NCI-H526 (cell line): ENCODE data around the gene HNRNPL.
"Not testable (repeated sequence)": the region's sequence is repeated elsewhere in the genome, so short reads cannot be mapped to it uniquely, and the experiment has no call there.

Experiments used
- DNase-seq, 2 experiments: peaks; one replicate each; lab custom pipeline; 2025; lab: John Stamatoyannopoulos, UW

Gene HNRNPL

DNA sequence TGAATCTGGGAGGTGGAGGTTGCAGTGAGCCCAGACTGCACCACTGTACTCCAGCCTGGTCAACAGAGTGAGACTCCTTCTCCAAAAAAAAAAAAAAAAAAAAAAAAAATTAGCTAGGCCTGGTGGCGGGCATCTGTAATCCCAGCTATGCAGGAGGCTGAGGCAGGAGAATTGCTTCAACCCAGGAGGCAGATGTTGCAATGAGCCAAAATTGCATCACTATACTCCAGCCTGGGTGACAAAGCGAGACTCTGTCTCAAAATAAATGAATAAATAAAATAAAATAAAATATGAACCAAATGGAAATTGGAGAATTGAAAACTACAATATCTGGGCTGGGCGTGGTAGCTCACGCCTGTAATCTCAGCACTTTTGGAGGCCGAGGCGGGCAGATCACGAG lies 20.6 kb downstream of the HNRNPL start:
- DNase-seq, result not testable (repeated sequence)

DNA sequence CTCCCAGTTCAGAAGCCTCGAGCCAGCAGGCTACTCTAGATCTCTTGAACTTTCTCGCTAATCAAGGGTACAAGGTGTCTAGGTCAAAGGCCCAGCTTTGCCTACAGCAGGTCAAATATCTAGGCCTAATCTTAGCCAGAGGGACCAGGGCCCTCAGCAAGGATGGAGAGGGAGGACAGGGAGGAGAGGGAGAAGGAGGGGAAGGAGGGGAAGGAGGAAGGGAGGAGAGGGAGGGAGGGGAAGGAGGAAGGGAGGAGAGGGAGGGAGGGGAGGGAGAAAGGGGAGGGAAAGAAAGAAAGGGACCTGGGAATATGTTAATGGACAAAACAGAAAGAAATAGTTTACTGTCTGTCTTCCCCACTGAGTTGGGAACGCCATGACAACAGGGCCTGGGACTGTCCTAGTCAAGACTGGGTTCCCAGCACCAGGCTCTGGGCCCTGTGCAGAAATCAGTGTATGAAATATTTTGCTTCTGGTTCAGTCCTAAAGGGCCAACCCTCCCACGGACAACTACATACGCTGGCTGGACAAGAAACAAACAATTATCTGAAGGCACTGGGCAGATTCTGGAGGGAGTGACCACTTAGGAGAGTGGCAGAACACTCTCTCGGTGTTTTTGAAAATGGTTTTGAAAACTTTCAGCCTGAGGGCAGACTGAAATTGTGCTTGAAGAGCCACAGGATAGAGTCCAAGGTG lies 22.8 kb downstream of the HNRNPL start:
- no peak for DNase-seq

DNA sequence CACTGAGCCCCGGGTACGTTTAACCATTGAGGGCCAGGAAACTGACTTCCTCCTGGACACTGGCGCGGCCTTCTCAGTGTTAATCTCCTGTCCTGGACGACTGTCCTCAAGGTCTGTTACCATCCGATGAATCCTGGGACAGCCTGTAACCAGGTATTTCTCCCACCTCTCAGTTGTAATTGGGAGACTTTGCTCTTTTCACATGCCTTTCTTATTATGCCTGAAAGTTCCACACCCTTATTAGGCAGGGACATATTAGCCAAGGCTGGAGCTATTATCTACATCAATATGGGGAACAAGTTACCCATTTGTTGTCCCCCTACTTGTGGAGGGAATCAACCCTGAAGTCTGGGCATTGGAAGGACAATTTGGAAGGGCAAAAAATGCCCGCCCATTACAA lies 23.9 kb downstream of the HNRNPL start:
- DNase-seq, result not testable (repeated sequence)

DNA sequence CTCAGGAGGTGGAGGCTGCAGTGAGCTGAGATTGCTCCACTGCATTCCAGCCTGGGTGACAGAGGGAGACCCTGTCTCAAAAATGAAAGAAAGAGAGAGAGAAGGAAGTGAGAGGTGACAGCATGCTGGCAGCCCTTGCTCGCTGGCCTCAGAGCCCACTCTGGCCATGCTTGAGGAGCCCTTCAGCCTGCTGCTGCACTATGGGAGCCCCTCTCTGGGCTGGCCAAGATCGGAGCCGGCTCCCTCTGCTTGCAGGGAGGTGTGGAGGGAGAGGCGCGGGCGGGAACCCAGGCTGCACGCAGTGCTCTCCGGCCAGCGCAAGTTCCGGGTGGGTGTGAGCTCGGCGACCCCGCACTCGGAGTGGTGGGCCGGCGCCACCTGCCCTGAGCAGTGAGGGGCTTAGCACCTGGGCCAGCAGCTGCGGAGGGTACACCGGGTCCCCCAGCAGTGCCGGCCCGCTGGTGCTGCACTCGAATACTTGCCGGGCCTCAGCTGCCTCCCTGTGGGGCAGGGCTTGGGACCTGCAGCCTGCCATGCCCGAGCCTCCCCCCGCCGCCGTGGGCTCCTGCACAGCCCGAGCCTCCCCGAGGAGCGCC lies 28.5 kb downstream of the HNRNPL start:
- DNase-seq, result not testable (repeated sequence)

DNA sequence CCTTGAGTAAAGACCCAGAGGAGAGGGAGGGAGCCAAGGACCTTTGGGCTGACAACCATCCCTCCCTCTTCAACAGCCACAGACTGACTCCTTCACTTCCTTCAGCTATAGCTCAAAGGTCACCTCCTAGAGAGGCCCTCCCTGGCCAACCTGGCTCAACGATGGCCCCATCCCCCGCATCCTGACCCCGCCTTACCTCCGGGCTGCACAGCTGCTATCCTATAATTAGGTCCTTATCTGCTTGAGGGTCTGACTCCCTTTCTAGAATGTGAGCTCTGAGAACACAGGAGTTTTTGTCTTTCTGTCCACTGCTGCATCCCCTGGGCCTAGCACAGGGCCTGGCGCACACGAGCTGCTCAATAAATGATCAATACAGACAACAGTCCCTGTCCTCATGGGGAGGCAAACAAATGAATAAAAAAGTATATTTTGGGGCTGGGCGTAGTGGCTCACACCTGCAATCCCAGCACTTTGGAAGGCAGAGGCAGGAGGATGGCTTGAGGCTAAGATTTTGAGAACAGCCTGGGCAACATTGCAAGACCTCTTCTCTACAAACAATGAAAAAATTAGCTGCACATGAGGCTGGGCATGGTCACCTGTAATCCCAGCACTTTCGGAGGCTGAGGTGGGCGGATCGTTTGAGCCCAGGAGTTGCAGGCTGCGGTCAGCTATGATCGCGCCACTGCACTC lies 30.4 kb downstream of the HNRNPL start:
- no peak for DNase-seq

DNA sequence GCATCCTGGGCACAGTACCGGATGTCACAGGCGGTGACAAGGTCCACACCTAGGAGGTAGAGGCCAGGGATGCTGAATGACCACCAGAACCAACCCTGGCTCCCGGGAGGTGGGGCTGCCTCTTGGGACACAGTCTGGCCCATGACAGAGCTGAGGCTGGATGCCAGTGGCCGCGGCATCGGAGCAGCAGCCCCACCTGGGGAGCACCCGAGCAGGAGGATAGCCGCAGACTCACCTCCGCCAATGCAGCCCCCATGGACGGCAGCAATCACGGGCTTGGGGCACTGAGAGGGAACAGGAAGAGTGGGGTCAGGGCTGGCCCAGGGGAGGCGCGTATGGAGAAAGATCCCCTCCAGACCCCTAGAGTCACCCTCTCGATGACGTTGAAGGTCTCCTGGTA lies 32.7 kb downstream of the HNRNPL start:
- no peak for DNase-seq

DNA sequence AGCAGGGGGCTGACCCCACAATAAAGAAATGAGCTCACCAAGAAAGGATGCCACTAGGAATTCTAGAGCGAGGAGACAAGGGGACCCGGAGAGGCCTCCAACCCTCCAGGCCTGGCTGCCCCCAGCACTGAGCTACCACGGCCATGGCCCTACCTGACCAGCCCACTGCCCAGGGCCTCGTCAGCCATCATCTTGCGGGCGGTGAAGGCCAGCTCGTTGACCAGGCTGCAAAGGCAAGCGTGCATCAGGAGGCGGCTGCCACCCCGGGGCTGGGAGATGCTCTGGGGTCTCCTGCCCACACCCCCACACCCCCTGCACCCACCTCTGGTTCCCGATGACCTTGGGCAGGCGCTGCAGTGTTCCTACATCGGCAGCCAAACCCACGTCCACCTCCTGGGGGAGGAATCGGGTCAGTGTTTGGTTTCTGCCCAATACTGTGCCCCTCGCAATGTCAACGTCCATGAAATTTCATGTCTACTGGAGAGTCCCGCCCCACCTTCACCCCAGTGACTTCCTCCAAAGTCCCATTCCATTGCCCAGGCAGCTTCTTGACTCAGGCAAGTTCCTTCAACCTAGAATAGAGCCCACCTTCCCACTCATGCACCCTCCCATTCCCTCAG lies 33.5 kb downstream of the HNRNPL start:
- no peak for DNase-seq

DNA sequence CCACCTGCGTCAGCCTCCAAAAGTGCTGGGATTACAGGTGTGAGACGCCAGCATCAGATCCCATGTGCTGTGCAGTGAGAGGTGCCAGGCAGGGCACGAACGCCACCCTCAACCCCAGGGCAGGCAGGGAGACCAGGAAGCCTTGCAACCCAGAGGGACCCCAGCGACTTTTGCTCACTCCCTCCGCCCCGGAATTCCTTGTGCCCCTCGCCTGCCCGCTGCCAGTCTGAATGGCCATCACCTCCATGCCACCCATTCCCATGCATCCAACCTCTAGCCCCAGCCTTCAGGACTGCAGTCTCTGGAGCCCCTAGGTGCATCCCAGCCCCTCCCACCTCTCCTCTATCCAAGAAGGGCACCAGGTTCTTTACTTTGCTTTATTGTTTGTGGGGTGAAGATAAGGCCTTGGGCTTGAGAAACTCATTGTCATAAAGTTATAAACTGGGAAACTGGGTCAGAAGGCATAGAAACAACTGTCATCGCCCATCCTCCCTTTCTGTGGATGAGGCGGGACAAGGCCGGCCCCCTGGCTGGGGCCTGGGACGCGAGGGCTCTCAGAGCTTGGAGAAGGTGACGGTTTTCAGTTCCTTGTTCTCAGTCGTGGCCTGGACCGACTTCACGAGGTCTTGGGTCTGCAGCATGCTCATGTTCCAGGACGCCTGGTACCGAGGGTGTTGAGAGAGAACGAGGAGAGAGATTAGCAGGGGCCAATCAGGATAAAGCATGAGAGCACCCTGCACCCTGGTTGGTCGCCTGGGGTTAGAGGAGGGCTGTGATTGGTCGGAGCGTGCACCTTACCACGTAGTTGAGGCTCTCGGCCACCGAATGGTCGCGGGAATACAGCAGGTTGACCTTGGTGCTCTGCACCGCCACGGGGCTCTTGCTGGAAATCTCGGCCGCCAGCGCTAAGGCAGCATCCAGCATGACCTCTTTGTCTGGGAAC lies 34.5 kb downstream of the HNRNPL start:
- no peak for DNase-seq

DNA sequence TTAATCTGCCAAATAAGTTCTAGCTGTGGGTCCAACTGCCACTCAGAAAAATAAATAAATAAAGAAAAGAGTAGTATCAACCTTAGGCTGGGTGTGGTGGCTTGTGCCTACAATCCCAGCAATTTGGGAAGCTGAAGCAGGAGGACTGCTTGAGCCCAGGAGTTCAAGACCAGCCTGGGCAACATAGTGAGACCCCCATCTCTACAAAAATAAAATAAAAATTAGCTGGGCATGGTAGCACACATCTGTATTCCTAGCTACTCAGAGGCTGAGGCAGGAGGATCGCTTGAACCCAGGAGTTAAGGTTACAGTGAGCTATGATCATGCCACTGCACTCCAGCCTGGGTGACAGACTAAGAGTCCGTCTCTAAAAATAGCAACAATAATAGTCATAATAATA lies 35.9 kb downstream of the HNRNPL start:
- DNase-seq, result not testable (repeated sequence)

DNA sequence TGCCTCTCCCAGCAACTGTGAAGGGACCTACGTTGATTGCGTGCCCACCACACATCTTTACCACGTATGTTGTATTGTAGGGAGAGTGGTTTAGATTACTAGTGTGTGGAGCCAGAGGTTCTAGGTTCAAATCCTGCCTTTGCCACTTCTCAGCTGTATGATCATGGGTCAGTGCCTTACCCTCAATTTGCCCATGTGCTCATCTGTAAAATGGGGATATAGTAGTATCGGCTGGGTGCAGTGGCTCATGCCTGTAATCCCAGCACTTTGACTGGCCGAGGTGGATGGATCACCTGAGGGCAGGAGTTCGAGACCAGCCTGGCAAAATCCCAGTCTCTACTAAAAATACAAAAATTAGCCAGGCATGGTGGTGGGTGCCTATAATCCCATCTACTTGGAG lies 36.5 kb downstream of the HNRNPL start:
- no peak for DNase-seq

DNA sequence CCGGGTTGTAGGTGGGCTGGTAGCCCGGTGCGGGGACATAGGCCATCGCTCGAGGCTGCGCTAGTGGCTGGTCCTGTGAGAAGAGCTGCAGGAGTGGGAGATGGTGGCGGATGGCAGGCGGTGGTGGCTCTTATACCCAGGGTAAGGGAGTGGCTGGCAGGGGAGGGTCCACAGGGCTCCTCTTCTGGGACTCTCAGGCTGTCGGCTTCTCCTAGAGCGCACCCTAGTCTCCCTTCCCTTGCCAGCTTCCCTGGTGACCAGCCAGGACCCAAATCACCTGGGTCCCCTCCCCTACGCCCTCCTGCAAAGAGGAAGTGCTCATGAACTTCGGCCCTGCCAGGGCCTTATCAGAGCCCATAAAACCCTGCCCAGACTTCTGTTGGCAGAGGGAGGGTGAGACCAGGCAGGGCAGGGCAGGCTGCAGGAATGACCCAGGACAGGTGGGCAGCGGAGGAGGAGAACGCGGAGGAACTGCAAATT lies 36.9 kb downstream of the HNRNPL start, which contains the start of gene LGALS4:
TSS of gene LGALS4 (minus strand) at position 105 of the 480 bp plus-strand sequence. CDS start at position 46, 59 bp downstream.
- DNase-seq, result no peak

DNA sequence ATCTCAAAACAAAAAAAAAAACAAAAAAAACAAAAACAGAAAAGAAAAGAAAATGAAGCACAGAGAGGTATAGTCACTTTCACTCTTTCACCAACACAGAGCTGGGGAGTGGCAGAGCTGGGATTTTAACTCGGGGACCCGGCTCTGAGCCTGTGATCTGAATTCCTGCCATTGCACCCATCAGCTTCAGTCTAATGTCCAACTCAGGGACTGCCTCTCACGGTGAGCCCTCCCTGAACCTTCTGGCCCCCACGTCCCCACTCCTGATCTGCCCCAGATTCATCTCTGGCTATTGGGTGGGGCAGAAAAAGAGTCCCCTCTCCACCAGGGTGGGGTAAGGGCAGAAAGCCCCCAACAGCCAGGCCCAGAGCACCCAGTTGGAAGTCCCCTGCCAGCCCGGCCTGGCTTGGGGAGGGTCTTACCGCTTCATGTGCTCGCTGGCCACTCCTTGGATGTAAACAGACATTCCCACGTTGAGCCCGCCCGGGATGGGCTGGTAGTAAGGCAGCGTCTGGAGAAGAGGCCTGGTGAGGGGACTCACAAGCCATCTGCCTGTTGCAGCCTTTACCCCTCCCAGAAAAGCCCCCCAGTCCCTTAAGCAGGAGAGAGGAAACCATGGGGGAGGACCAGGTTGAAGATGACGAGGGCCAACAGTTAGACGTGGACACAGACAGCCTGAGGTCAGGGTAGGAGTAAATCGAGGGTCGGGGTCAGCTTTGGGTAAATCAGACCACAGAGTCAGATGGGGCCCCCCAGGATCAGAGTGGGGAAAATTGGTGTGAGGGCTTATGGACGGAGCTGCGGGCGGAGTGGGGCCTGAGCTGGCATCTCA lies 37.6 kb downstream of the HNRNPL start:
- no peak for DNase-seq

DNA sequence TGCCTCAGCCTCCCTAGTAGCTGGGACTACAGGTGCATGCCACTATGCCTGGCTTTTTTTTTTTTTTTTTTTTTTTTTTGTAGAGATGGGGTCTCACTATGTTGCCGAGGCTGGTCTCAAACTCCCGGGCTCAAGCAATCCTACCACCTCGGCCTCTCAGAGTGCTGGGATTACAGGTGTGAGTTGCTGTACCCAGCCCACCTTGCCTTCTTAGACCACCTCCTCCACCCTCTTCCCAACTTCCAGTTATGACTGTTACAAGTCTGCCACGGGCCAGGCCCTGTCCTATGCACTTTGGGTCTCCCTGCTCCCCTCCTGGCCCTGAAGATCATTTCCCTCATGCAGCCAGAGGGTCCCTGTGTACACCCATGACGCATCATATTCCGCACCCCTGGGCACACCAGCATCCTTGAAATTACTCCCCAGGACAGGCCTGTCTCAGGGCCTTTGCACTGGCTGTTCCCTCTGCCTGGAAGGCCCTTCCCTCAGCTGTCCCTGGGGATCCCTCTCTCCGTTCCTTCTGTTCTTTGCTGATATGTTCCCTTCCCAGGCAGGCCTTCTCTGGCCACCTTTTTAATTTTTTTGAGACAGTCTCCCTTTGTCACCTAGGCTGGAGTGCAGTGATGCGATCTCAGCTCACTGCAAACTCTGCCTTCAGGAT lies 40.1 kb downstream of the HNRNPL start:
- DNase-seq, result no peak

DNA sequence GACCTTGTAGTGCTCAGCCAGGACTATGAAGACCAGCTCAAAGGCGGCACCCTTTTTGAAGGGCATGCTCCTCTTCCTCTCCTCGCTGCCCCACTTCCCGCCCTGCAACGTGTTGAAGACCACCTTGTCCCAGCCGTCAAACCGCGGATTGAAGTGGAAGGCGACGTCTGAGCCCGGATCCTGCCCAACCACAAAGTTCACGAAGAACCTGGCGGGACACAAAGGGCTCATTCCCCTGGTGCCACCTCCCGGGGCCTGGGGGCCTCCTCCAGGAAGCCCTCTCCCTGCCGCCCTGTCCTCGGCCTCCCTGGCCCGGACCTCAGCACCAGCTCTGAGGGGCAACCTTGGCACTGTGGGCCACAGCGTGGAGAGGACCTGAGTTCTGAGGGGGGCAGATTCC lies 41.0 kb downstream of the HNRNPL start:
- DNase-seq, result no peak

DNA sequence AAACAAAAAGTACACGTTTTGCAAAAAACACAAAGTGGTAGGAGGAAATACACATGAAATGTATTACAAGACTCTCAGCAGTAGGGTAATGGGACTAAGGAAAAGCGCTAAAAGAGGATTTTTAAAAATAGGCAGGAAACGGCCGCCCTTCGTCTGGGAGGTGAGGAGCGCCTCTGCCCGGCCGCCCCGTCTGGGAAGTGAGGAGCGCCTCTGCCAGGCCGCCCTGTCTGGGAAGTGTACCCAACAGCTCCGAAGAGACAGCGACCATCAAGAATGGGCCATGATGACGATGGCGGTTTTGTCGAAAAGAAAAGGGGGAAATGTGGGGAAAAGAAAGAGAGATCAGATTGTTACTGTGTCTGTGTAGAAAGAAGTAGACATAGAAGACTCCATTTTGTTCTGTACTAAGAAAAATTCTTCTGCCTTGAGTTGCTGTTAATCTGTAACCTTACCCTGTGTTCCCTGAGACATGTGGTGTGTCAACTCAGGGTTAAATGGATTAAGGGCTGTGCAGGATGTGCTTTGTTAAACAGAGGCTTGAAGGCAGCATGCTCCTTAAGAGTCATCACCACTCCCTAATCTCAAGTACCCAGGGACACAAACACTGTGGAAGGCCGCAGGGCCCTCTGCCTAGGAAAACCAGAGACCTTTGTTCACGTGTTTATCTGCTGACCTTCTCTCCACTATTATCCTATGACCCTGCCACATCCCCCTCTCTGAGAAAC lies 42.2 kb downstream of the HNRNPL start:
- not testable (repeated sequence) for DNase-seq

DNA sequence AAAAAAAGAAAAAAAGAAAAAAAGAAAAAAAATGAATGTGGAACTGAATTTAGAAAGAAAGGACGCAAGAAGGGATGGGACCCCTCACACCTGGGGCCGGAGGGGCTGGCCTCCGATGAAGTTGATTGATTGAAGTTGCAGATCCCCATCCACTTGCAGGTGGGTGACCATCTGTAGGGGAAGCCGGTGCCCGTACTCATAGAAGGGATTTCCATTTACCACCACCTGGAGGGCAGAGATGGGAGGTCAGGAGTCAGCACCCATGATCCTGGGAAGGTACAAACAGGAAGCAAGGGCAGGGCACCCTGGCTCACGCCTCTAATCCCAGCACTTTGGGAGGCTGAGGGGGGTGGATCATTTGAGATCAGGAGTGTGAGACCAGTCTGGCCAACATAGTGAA lies 43.4 kb downstream of the HNRNPL start:
- DNase-seq, result no peak

DNA sequence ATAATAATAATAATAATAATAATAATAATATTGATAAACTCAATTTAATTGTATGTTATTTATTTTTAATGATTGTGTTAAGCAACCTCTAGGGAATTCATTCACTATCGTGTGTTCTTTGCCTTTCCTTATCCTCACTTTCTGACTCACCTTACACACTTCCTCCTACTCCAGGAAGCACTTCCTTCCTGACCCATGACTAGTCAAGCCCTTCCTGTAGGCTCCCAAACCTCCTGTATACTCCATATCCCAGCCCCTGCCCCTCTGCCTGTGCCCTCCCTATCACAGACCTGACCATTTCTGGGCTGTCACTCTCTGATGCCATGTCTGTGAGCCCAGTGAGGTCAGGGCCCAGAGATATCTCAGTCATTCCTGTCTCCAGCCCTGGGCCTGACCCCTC lies 44.6 kb downstream of the HNRNPL start:
- no peak for DNase-seq

DNA sequence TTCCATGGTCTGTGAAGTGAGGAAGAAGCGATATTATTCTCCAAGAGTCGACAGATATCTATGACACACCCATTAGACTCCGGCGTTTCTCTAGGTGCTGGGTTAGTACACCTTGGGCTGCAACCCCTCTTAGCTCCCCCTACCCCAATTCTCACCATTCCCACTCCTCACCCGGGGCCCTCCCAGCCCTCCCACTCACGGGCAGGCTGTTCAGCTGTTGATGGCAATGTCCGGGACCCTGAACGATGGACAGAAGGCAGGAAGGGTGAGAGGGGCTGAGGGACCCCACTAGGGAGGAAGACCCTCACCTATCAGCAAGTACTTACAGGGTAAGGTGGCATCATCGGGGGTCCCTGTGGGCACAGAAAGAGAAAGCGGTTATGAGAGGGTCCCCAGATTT lies 46.2 kb downstream of the HNRNPL start:
- no peak for DNase-seq

DNA sequence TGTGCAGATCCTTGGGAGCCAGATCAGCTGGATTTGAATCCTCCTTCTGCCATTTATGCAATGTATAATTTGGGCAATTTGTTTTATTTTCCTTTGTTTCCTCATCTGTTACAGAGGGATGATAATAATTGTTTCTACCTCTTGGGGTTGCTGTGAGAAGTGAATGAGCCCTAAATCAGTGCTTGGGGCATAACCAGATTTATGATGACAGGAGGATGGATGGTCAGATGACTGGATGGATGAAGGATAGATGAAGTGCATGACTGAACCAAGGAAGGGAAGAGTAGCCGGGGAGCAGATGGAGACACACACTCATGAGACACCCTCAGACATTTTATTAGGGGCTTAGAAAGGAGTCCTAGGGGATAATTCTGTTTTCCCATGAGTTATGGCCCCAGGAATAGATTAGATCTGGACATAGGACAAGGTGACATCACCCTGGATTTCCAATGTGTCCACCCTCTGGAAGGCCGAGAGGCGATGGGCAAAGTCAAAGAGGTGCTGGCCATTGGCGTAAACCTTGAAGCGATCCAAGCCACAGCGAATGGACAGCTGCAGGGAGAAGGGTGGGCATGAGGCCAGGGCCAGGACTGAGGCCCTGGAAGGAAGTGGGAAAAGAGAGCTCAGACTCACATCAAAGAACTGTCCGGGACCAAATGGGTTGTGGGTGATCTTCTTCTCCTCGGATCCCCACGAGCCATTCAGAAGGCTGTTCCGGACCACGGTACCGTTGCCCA lies 48.3 kb downstream of the HNRNPL start:
- DNase-seq, result no peak
